Smooth muscle cell of the umbilical artery (primary cell): ENCODE data around the gene UGP2. TPM values are rescaled to one million over a fixed set of nuclear protein-coding genes. Genes with fewer than 3 reads are reported as not detected.

Experiments used
- total RNA-seq: library from RNA; depleted of rRNA; stranded (reverse); fragments of >200 nt; gene quantifications from 2 replicates; pipeline ENCODE4 v1.2.3, GENCODE V29; 2014

UGP2 gene
- 245 and 383 TPM in 2 replicates for total RNA-seq

DNA sequence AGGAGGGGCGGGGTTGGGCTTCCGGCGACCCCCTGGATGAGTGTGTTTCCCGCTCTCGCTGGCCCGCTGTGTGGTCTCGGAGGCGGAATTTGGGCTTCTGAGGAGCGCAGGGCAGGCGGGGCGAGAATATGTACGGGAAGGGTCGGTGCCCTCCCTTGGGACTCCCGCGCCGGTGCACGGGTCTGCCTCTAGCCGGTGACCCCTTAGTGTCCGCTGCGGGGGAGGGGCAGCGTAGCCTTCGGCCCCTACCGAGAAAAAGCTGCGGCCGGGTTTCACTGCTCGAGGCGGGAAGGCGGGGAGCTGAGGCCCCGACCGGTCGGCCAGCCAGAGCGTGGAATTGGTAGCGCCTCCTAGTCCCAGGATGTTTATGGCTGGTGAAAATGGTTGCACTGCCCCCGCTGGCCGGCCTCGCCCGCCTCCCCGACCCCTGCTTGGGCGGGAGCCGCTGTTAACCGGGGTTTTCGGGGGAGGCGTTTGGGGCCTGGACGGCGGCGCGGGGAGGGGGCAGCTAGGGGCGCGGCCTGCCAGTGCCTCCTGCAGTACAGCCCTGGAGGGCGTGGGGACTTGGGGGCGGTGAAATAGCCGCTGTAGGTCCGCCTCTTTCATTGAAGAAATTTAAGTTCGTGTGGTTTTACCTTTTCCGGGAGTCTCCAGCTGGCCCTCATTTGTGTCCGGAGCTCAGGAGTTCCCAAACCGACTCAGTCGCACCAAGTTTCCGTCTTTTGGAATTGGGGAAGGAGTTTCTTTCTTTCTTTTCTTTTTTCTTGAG lies at the start of gene UGP2:
TSS of gene UGP2 (plus strand) at position 643 of the 769 bp plus-strand sequence. CDS start 290 bp downstream, outside the sequence.

Other genes starting within 250 kb of the UGP2 start
- 24.3 and 29.5 TPM in 2 replicates for gene VPS54, start 177.5 kb downstream of the UGP2 start, total RNA-seq